GM23338 (cell line): Measurements from ENCODE around the gene MTFR1L. TPM values are rescaled to one million over a fixed set of nuclear protein-coding genes. Genes with fewer than 3 reads are reported as not detected.

Source experiments
- ATAC-seq: fragments of 200-7000 bp; cut with Tn5 transposase; 3 replicates; pipeline ENCODE4 v1.9.1; 2020
- DNase-seq: peaks from one replicate; pipeline ENCODE4 v3.0.0-alpha.2; 2015; ENCODE audit warnings: low spot score
- H2AFZ ChIP-seq: fragments of 200-600 bp; sonication (generic); 2 replicates; pipeline ENCODE4 v1.8.0; 2016; ENCODE audit warnings: antibody characterized with exemption, mild to moderate bottlenecking, moderate library complexity
- H3F3A ChIP-seq: fragments of 200-600 bp; sonication (generic); replicated peaks from 2 replicates; pipeline ENCODE4 v1.8.0; 2017; ENCODE audit warnings: antibody characterized with exemption, mixed run types, low read depth
- H3K27ac ChIP-seq: fragments of 200-600 bp; sonication (generic); 2 replicates; pipeline ENCODE4 v1.6.1; 2016; ENCODE audit warnings: low read depth
- H3K27me3 ChIP-seq: fragments of 200-600 bp; sonication (generic); 2 replicates; pipeline ENCODE4 v1.8.0; 2016; ENCODE audit warnings: mild to moderate bottlenecking, mixed run types, moderate library complexity; ENCODE audit not compliant: insufficient read depth
- H3K36me3 ChIP-seq: fragments of 200-600 bp; sonication (generic); 2 replicates; pipeline ENCODE4 v1.8.0; 2016; ENCODE audit warnings: mild to moderate bottlenecking; ENCODE audit not compliant: insufficient read depth
- H3K4me1 ChIP-seq: fragments of 200-600 bp; sonication (generic); 2 replicates; pipeline ENCODE4 v1.8.0; 2016; ENCODE audit warnings: mild to moderate bottlenecking, moderate library complexity; ENCODE audit not compliant: insufficient read depth
- H3K4me2 ChIP-seq: fragments of 200-600 bp; sonication (generic); 2 replicates; pipeline ENCODE4 v1.7.1; 2017; ENCODE audit warnings: mixed run types
- H3K4me3 ChIP-seq: fragments of 200-600 bp; sonication (generic); 2 replicates; pipeline ENCODE4 v1.6.1; 2016; ENCODE audit warnings: mixed run types
- H3K79me2 ChIP-seq: fragments of 200-600 bp; sonication (generic); replicated peaks from 2 replicates; pipeline ENCODE4 v1.8.0; 2017; ENCODE audit warnings: mild to moderate bottlenecking; ENCODE audit not compliant: insufficient read depth
- H3K9me2 ChIP-seq: fragments of 200-600 bp; sonication (generic); 2 replicates; pipeline ENCODE4 v1.8.0; 2017; ENCODE audit not compliant: insufficient read depth
- H4K20me1 ChIP-seq: fragments of 200-600 bp; sonication (generic); replicated peaks from 2 replicates; pipeline ENCODE4 v1.8.0; 2017; ENCODE audit warnings: mild to moderate bottlenecking; ENCODE audit not compliant: insufficient read depth
- H3K27ac Mint-ChIP-seq: 2 replicates; pipeline ENCODE4 v1.8.0; 2020; ENCODE audit warnings: inconsistent platforms, mild to moderate bottlenecking, moderate library complexity, mixed read lengths
- H3K27me3 Mint-ChIP-seq: 3 replicates; pipeline ENCODE4 v1.8.0; 2022; ENCODE audit warnings: low read depth, mild to moderate bottlenecking, moderate library complexity, mixed read lengths, inconsistent platforms; ENCODE audit not compliant: insufficient read depth, poor library complexity
- H3K36me3 Mint-ChIP-seq: 3 replicates; pipeline ENCODE4 v1.8.0; 2021; ENCODE audit warnings: low read depth, mild to moderate bottlenecking, inconsistent platforms, moderate library complexity, mixed read lengths
- H3K4me1 Mint-ChIP-seq: 3 replicates; pipeline ENCODE4 v1.8.0; 2020; ENCODE audit warnings: mild to moderate bottlenecking, inconsistent platforms, mixed read lengths
- H3K4me3 Mint-ChIP-seq: 3 replicates; pipeline ENCODE4 v1.8.0; 2021; ENCODE audit warnings: moderate library complexity, mild to moderate bottlenecking, inconsistent platforms, mixed read lengths
- H3K9me3 Mint-ChIP-seq: 3 replicates; pipeline ENCODE4 v1.8.0; 2020; ENCODE audit warnings: moderate library complexity, mild to moderate bottlenecking, inconsistent platforms, mixed read lengths
- CTCF ChIP-seq, 2 experiments: fragments of 200-600 bp in 1 of 2; sonication (generic) in 1 of 2; conservative IDR thresholded peaks; 2 replicates each; pipeline versions ENCODE4 v1.5.1 to v1.6.1; 2016 to 2017; ENCODE audit warnings: antibody characterized with exemption in 2 of 2, low read depth in 2 of 2, mild to moderate bottlenecking in 2 of 2, moderate library complexity in 1 of 2
- ETS1 ChIP-seq: IDR thresholded peaks from 2 replicates; pipeline ENCODE4 v1.6.1; 2016; ENCODE audit warnings: antibody characterized with exemption
- NANOG ChIP-seq: IDR thresholded peaks from 2 replicates; pipeline ENCODE4 v1.6.1; 2016; ENCODE audit warnings: antibody characterized with exemption, borderline replicate concordance
- POLR2AphosphoS5 ChIP-seq: IDR thresholded peaks from 2 replicates; pipeline ENCODE4 v1.6.1; 2016; ENCODE audit warnings: antibody characterized with exemption, low read depth
- REST ChIP-seq: IDR thresholded peaks from one replicate; pipeline ENCODE4 v1.6.1; 2018; ENCODE audit warnings: antibody characterized with exemption; ENCODE audit not compliant: unreplicated experiment
- STAT1 ChIP-seq: IDR thresholded peaks from one replicate; pipeline ENCODE4 v1.6.1; 2016; ENCODE audit warnings: antibody characterized with exemption; ENCODE audit not compliant: unreplicated experiment
- ZNF462 ChIP-seq: fragments of 250-450 bp; sonication (Bioruptor Pico); IDR thresholded peaks from 2 replicates; pipeline ENCODE4 v1.5.0; 2020; ENCODE audit warnings: mild to moderate bottlenecking, moderate library complexity
- polyA plus RNA-seq: library from polyadenylated mRNA; unstranded; fragments of >200 nt; fragmentation: Nextera tagmentation; extraction: Ambion mirVana; gene quantifications from 2 replicates; pipeline ENCODE4 v1.2.1, GENCODE V29; 2016
- total RNA-seq: library from RNA; depleted of rRNA; stranded (reverse); fragments of >200 nt; shearing (Covaris generic); gene quantifications from 2 replicates; pipeline ENCODE4 v1.2.3, GENCODE V29; 2014

Gene MTFR1L
- total and polyA plus RNA-seq, 2 experiments from 2014 or later = 14.8 to 22.7 TPM

GRCh38 chr1:25797939-25798338, 21.8 kb upstream of the MTFR1L start:
- no peak overlapping the region for H2AFZ ChIP-seq
- no peaks in the 10 kb centered on the region for H3K27me3 ChIP-seq
- H3K4me1 ChIP-seq = peaks cover 3% of the 10 kb centered on the region
- H3K4me3 ChIP-seq = no peak overlapping the region
- no peak overlapping the region for H3K27ac ChIP-seq
- no peaks in the 10 kb centered on the region for H3K36me3 ChIP-seq
- peaks cover 8% of the 10 kb centered on the region; the same call in 1 of the 2 replicates for H3F3A ChIP-seq
- H3K4me3 Mint-ChIP-seq = no peak overlapping the region
- DNase-seq (peak; percentile 83), ATAC-seq (peak; percentile 72)
- peaks cover 18% of the 10 kb centered on the region for H3K27me3 Mint-ChIP-seq
- TF ChIP-seq ETS1 = no peak
- TF ChIP-seq CTCF (conservative IDR thresholded peaks at IDR 0.05; ENCODE audit: low read depth in 2 of 2) = peak; percentile 64 to 89
- no peak for TF ChIP-seq POLR2AphosphoS5
- no peak for TF ChIP-seq REST
- no peak for TF ChIP-seq NANOG
- no peak for TF ChIP-seq ZNF462 (CRISPR knock-in tag)
- no peak for TF ChIP-seq STAT1
- H3K27ac Mint-ChIP-seq = no peak overlapping the region
- no peaks in the 10 kb centered on the region for H3K9me2 ChIP-seq
- peaks cover 6% of the 10 kb centered on the region; the same call in 1 of the 3 replicates for H3K36me3 Mint-ChIP-seq
- H4K20me1 ChIP-seq = peaks cover 3% of the 10 kb centered on the region; the same call in 1 of the 2 replicates
- H3K79me2 ChIP-seq = 0 out of 2 replicates have a peak, but pooled peaks cover 7% of the 10 kb centered on the region
- H3K9me3 Mint-ChIP-seq = no peaks in the 10 kb centered on the region
- peaks cover 32% of the 10 kb centered on the region for H3K4me1 Mint-ChIP-seq
- no peak overlapping the region for H3K4me2 ChIP-seq
